ENCODE results near the gene RIN2. TPM values are rescaled to one million over a fixed set of nuclear protein-coding genes. Genes with fewer than 3 reads are reported as not detected.

RIN2 gene
- total and polyA plus RNA-seq, 2 of the 4 experiments (the other 2 are of a cell fraction), result 16.1 to 72.2 TPM

GRCh38 chr20:19782669-19783068, 24.6 kb downstream of the RIN2 start:
- no CpG with 5 or more reads among the region's 3 CpGs for WGBS, 2 experiments (ENCODE audit: extremely low coverage in 2 of 2, insufficient read length in 1 of 2)
- Histone ChIP-seq H3K27me3 (ENCODE audit: control insufficient read depth, insufficient read depth, low read length) (no peaks in the 10 kb centered on the region), H2BK15ac (ENCODE audit: low read depth, low read length) (peak overlapping the region; percentile 54; the same call in 2 of the 3 replicates), H3K4me1 (ENCODE audit: control insufficient read depth, insufficient read depth, low read length) (peaks cover 26% of the 10 kb centered on the region), H3K4ac (ENCODE audit: low read depth, low read length) (peak overlapping the region; percentile 30), H3K9me1 (ENCODE audit: insufficient read depth, low read length) (peaks cover 15% of the 10 kb centered on the region), H3K14ac (replicated peaks; ENCODE audit: low read depth, low read length) (no peak overlapping the region), H3K4me3 (ENCODE audit: insufficient read depth, low read depth, low read length) (no peak overlapping the region), H2AK5ac (ENCODE audit: low read depth, low read length) (peak overlapping the region; percentile 52), H4K8ac (ENCODE audit: low read depth in 2 of 2, low read length in 2 of 2) (peak overlapping the region in 1 of 2 experiments; percentile 36; a peak in 1 of 4 replicates), H3K36me3 (ENCODE audit: control insufficient read depth, insufficient read depth, low read length) (no peaks in the 10 kb centered on the region), H3K4me2 (ENCODE audit: low read depth, low read length) (no peak overlapping the region), H2AK9ac (replicated peaks; ENCODE audit: low read depth, low read length, poor library complexity) (no peak overlapping the region), H4K20me1 (ENCODE audit: insufficient read depth, low read length) (no peaks in the 10 kb centered on the region), H2BK5ac (ENCODE audit: low read depth, low read length, poor library complexity, severe bottlenecking) (peak overlapping the region; percentile 16), H4K5ac (ENCODE audit: low read depth, low read length) (no peak overlapping the region; the same call in 1 of the 2 replicates), H2BK20ac (ENCODE audit: low read depth, low read length) (peak overlapping the region; percentile 78; the same call in 1 of the 2 replicates), H2BK120ac (ENCODE audit: low read depth, low read length) (peak overlapping the region; percentile 89), H2AFZ (replicated peaks; ENCODE audit: low read length, poor library complexity) (no peak overlapping the region), H3K18ac (ENCODE audit: low read depth, low read length) (no peak overlapping the region), H3K27ac (ENCODE audit: insufficient read depth, low read length) (no peak overlapping the region), H3K56ac (ENCODE audit: extremely low read depth, insufficient read depth, low read length) (no peak overlapping the region), H3K9me3 (ENCODE audit: control insufficient read depth, insufficient read depth, low read length) (no peaks in the 10 kb centered on the region), H3K79me1 (ENCODE audit: low read depth in 1 of 2, low read length in 2 of 2) (peaks cover 15 to 80% of the 10 kb centered on the region in 2 experiments), H4K91ac (ENCODE audit: insufficient read depth, low read depth, low read length) (peak overlapping the region; percentile 53), H3K9ac (ENCODE audit: low read depth, low read length) (no peak overlapping the region), H3K23ac (ENCODE audit: low read depth, low read length) (no peak overlapping the region)
- dilution Hi-C loops (cut with HindIII; ENCODE audit: low sequenced_read_pairs, unreplicated experiment), result no loop called here
- no TSS peak for BruUV-seq (replicated peaks)
- intact Hi-C loops (cut with micrococcal nuclease), result no loop called here
- ChIA-PET CTCF (interaction anchor here (1.0 kb wide), 1 partner anchor 33 kb away, joined by 4 read pairs; no protein-coding TSS in a partner anchor), POLR2A (ENCODE audit: unreplicated experiment) (no interaction called here)
- in situ Hi-C loops (cut with MboI; ENCODE audit: low sequenced_read_pairs), result loop anchor here (10.0 kb wide), 1 partner anchor 192 kb away; no protein-coding TSS in a partner anchor
- no peak for TF ChIP-seq CTCF (conservative IDR thresholded peaks at IDR 0.05; ENCODE audit: low read depth, low read length)
- TF ChIP-seq ELK1 (IDR thresholded peaks at IDR 0.05; ENCODE audit: borderline replicate concordance, low read depth, low read length), result no peak
- TF ChIP-seq MXI1 (IDR thresholded peaks at IDR 0.05; ENCODE audit: borderline replicate concordance, low read depth, low read length), result no peak
- TF ChIP-seq BHLHE40 (IDR thresholded peaks at IDR 0.05; ENCODE audit: low read depth, low read length), result no peak
- TF ChIP-seq RAD21 (IDR thresholded peaks at IDR 0.05; ENCODE audit: low read length), result no peak
- TF ChIP-seq MAFK (IDR thresholded peaks at IDR 0.05; ENCODE audit: low read depth, low read length), result no peak
- no peak for TF ChIP-seq MAZ (IDR thresholded peaks at IDR 0.05; ENCODE audit: borderline replicate concordance, low read depth, low read length)
- TF ChIP-seq CHD1 (IDR thresholded peaks at IDR 0.05; ENCODE audit: low read depth, low read length), result no peak
- TF ChIP-seq RCOR1 (IDR thresholded peaks at IDR 0.05; ENCODE audit: insufficient replicate concordance, low read length), result no peak
- DNase-seq (no peak), ATAC-seq (ENCODE audit: low read depth) (no peak)

Measured in IMR-90 (cell line).